HFFc6 (cell line): ENCODE measurements around the gene MROH2A. TPM values are rescaled to one million over a fixed set of nuclear protein-coding genes. Genes with fewer than 3 reads are reported as not detected.
"Not testable (repeated sequence)": the region's sequence is repeated elsewhere in the genome, so short reads cannot be mapped to it uniquely, and the experiment has no call there.

Experiments
- DNase-seq: peaks from one replicate; pipeline ENCODE4 v3.0.0-alpha.2; 2018
- H3K27ac Mint-ChIP-seq: 2 replicates; pipeline ENCODE4 v1.8.0; 2020; ENCODE audit warnings: mild to moderate bottlenecking, mixed read lengths
- H3K27me3 Mint-ChIP-seq: 2 replicates; pipeline ENCODE4 v1.8.0; 2021; ENCODE audit warnings: mild to moderate bottlenecking, moderate library complexity, mixed read lengths; ENCODE audit not compliant: insufficient read depth
- H3K36me3 Mint-ChIP-seq: 2 replicates; pipeline ENCODE4 v1.8.0; 2021; ENCODE audit warnings: low read depth, mixed read lengths
- H3K4me1 Mint-ChIP-seq: 2 replicates; pipeline ENCODE4 v1.8.0; 2020; ENCODE audit warnings: low read depth, mixed read lengths
- H3K4me3 Mint-ChIP-seq: 2 replicates; pipeline ENCODE4 v1.8.0; 2020; ENCODE audit warnings: mild to moderate bottlenecking, moderate library complexity, mixed read lengths
- H3K9me3 Mint-ChIP-seq: 2 replicates; pipeline ENCODE4 v1.8.0; 2020; ENCODE audit warnings: mild to moderate bottlenecking, mixed read lengths
- total RNA-seq, 6 experiments: library from RNA; stranded (reverse); fragmentation: NEBNext Ultra II Directional; extraction: Animal tissue kit (Norgen Biotek cat#: 25700); gene quantifications; 2 replicates in 1 of 6; 3 replicates in 5 of 6; pipeline ENCODE4 v1.2.3, GENCODE V29; 2021
- TF ChIP-seq, protein P1 (sequence below): fragments of 200-600 bp; sonication (generic); IDR thresholded peaks from 2 replicates; pipeline ENCODE4 v1.5.0; 2021; ENCODE audit warnings: antibody characterized with exemption, mild to moderate bottlenecking

The MROH2A gene
- total RNA-seq, 6 experiments from 2014 or later = not detected

DNA sequence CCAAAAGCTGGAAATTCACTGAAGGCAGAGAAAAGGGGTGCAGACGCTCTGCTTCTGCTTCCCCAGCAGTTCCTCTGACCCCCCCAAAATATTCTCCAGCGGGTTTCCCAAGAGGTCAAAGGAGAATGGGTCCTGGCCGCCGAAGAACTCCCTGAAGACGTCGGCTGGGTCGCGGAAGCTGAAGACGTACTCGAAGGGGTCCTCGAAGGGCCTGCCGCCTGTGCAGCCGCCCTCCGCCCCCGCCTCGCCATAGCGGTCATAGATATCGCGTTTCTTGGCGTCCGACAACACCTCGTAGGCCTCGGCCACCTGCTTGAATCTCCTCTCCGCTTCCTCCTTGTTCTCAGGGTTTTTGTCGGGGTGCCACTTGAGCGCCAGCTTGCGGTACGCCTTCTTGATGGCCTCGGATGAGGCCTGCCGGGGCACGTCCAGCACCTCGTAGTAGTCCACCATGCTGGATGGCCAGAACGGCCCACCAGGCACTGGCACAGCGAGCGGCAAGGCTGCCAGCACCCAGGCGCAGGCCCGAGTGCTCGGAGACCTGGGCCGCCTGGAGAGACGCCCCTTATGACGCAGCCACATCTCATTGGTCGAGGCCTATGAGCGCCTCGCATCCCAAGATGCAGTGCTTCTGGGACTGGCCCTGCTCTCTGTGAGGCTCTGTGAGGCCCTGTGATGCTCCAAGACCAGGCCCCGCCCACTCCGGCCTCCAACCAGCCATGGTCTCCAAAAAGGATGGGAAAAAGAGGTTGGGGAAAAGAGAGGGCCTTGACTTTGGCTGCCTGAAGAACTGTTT, 34.5 kb upstream of the MROH2A start:
- peaks cover 7% of the 10 kb centered on the region; the same call in 1 of the 2 replicates for H3K27me3 Mint-ChIP-seq
- H3K27ac Mint-ChIP-seq = no peak overlapping the region
- H3K36me3 Mint-ChIP-seq = no peaks in the 10 kb centered on the region
- H3K4me1 Mint-ChIP-seq = no peaks in the 10 kb centered on the region
- H3K4me3 Mint-ChIP-seq = no peak overlapping the region
- H3K9me3 Mint-ChIP-seq = peaks cover 6% of the 10 kb centered on the region; the same call in 1 of the 2 replicates
- TF ChIP-seq, protein P1, sequence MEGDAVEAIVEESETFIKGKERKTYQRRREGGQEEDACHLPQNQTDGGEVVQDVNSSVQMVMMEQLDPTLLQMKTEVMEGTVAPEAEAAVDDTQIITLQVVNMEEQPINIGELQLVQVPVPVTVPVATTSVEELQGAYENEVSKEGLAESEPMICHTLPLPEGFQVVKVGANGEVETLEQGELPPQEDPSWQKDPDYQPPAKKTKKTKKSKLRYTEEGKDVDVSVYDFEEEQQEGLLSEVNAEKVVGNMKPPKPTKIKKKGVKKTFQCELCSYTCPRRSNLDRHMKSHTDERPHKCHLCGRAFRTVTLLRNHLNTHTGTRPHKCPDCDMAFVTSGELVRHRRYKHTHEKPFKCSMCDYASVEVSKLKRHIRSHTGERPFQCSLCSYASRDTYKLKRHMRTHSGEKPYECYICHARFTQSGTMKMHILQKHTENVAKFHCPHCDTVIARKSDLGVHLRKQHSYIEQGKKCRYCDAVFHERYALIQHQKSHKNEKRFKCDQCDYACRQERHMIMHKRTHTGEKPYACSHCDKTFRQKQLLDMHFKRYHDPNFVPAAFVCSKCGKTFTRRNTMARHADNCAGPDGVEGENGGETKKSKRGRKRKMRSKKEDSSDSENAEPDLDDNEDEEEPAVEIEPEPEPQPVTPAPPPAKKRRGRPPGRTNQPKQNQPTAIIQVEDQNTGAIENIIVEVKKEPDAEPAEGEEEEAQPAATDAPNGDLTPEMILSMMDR = no peak
- DNase-seq = no peak

DNA sequence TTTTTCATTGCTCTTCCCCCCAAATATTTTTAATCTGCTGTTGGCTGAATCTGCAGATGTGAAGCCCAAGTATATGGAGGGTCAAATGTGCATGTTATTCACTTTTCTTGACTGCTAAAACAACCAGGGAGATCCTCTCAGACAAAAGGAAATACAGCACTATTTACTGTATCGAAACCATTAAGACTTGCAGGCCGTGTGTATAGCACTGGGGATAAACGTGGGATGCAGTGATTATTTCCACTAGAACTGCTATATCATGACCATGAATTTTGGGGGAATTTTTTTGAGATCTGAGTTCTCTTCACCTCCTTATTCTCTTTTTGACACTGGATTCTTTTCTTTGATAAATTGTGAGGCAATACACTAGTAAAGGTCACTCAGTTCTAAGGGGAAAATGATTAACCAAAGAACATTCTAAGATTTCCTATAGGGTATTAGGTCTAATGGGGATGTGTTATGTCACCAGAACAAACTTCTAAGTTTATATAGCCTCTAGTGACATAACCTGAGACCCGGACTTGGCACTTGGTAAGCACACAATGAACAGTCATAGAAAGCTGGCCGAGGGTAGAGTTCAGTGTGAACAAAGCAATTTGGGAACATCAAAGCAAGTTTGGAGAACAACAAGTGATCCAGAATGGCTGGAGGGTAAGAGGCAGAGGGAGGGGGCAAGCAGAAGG, 32.9 kb upstream of the MROH2A start:
- TF ChIP-seq, protein P1 = no peak
- no peak overlapping the region for H3K27ac Mint-ChIP-seq
- DNase-seq = no peak
- H3K27me3 Mint-ChIP-seq = peaks cover 7% of the 10 kb centered on the region; the same call in 1 of the 2 replicates
- no peaks in the 10 kb centered on the region for H3K36me3 Mint-ChIP-seq
- H3K4me1 Mint-ChIP-seq = no peaks in the 10 kb centered on the region
- H3K9me3 Mint-ChIP-seq = peaks cover 12% of the 10 kb centered on the region
- no peak overlapping the region for H3K4me3 Mint-ChIP-seq

DNA sequence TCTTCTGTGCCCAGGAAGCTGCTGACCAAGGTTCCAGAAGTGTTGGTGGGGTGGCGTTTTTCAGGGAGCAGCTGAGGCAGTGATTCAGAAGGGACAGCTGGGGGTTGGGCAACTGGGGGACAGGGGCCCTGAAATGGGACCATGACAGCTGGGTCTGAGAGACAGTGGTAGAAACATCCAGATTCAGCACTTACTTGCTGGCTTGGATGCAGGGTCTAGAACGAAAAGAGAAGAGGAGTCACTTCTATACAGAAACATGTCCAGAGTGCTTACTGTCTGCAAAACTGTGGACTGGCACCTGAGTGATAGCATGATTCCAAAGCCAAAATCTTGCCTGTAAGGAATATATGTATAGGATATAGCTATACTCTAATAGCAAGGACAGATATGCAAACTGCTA, 32.3 kb upstream of the MROH2A start:
- H3K36me3 Mint-ChIP-seq, H3K27ac Mint-ChIP-seq, DNase-seq: not testable (repeated sequence)

DNA sequence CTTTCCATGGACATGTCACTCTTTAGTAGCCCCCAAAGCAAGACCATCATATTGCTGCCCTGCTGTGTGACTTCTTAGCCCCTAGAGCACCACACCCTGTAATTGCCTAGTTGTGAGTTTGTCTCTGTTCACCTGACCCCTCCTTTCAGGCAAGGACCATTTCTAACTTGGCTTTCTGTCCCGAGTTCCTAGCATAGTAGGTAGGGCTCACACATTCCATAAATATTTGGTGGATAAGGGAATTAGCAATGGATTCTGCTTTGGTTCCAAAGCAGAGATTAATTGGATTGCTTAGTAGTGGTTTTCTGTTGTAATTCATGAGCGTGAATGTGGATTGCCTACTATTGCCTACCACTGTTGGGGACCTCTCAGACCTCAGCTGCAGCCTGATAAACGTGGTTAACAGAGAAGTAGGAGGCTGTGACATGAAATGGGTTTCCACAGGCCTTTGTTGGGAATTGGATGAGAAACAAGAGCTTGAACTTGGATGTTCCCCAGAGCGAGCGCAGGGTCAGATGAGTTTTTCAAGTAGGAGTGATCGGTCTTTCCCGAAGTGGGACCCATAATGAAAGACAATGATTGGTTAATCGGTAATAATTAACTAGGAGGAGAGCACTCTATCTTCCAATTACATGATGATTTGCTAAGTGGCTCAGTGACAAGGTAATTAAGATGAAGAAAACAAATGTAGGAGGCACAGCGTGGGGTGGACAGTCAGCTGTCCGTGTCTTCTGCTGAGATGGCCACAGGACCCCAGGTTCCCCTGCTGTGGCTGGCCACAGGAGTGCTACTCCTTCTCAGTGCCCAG, 31.5 kb upstream of the MROH2A start:
- Mint-ChIP-seq H3K27ac (no peak overlapping the region), H3K27me3 (peaks cover 7% of the 10 kb centered on the region; the same call in 1 of the 2 replicates), H3K9me3 (peaks cover 20% of the 10 kb centered on the region), H3K4me3 (no peak overlapping the region), H3K4me1 (no peaks in the 10 kb centered on the region), H3K36me3 (no peaks in the 10 kb centered on the region)
- DNase-seq = no peak
- TF ChIP-seq, protein P1 = no peak

More for the DNA sequence above, 32.3 kb upstream of the MROH2A start:
- H3K4me1 Mint-ChIP-seq, H3K27me3 Mint-ChIP-seq, H3K4me3 Mint-ChIP-seq: not testable (repeated sequence)
- H3K9me3 Mint-ChIP-seq = peaks cover 12% of the 10 kb centered on the region

DNA sequence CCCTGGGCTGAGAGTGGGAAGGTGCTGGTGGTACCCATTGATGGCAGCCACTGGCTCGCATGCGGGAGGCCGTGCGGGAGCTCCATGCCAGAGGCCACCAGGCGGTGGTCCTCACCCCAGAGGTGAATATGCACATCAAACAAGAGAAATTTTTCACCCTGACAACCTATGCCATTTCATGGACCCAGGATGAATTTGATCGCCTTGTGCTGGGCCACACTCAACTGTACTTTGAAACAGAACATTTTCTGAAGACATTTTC, 30.9 kb upstream of the MROH2A start:
- Mint-ChIP-seq H3K4me3 (no peak overlapping the region), H3K27me3 (peaks cover 7% of the 10 kb centered on the region; the same call in 1 of the 2 replicates), H3K36me3 (no peaks in the 10 kb centered on the region), H3K9me3 (peaks cover 23% of the 10 kb centered on the region), H3K4me1 (no peaks in the 10 kb centered on the region), H3K27ac (no peak overlapping the region)
- no peak for DNase-seq
- TF ChIP-seq, protein P1 = no peak

DNA sequence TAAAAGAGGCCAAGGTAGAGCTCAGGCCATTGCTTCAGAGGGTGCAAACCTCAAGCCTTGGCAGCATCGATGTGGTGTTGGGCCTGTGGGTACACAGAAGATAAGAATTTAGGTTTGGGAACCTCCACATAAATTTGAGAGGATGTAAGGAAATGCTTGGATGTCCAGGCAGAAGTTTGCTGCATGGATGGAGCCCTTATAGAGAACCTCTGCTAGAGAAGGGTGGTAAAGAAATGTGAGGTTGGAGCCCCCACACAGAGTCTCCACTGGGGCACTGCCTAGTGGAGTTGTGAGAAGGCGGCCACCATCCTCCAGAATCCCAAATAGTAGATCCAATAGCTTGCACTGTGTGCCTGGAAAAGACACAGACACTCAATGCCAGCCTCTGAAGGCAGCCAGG, 27.4 kb upstream of the MROH2A start:
- DNase-seq, H3K4me3 Mint-ChIP-seq, H3K27me3 Mint-ChIP-seq, H3K4me1 Mint-ChIP-seq, H3K36me3 Mint-ChIP-seq, H3K27ac Mint-ChIP-seq: not testable (repeated sequence)
- H3K9me3 Mint-ChIP-seq = peaks cover 23% of the 10 kb centered on the region

DNA sequence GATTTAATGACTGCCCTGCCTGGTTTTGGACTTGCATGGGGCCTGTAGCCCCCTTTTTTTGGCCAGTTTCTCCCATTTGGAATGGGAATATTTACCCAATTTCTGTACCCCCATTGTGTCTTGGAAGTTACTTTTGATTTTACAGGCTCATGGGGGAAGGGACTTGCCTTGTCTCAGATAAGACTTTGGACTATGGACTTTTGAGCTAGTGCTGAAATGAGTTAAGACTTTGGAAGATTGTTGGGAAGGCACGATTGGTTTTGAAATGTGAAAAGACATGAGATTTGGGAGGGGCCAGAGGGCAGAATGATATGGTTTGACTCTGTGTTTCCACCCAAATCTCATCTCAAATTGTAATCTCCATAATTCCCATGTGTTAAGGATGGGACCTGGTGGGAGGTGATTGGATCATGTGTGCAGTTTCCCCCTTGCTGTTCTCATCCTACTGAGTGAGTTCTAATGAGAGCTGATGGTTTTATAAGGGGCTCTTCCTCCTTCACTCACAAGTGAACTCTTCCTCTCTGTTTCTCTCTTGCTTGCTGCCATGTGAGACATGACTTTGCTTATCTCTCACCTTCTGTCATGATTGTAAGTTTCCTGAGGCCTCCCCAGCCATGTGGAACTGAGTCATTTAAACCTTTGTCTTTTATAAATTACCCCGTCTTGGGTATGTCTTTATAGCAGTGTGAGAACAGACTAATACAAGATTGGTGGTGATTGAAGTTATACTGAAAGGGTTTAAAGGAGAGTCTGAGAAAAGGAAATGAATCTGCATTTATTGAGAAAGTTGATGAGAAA, 26.7 kb upstream of the MROH2A start:
- H3K27me3 Mint-ChIP-seq, H3K27ac Mint-ChIP-seq, H3K4me3 Mint-ChIP-seq, H3K4me1 Mint-ChIP-seq, H3K36me3 Mint-ChIP-seq, DNase-seq: not testable (repeated sequence)
- H3K9me3 Mint-ChIP-seq = peaks cover 24% of the 10 kb centered on the region
